Measurements from ENCODE around the gene ACTL7A.

The ACTL7A gene

GRCh38 chr9:108842610-108843295 is 19.3 kb upstream of the ACTL7A start:
- no peaks in the 10 kb centered on the region for H4K20me1 ChIP-seq (ENCODE audit: insufficient read depth, low read length, poor library complexity, severe bottlenecking)
- H3F3A ChIP-seq (ENCODE audit: low read depth) = no peaks in the 10 kb centered on the region
- H3K4me3 ChIP-seq (ENCODE audit: low read length, poor library complexity, severe bottlenecking) = no peak overlapping the region
- no peaks in the 10 kb centered on the region for H3K4me1 ChIP-seq (ENCODE audit: insufficient read depth, low read length, poor library complexity, severe bottlenecking)
- no peak overlapping the region for H2AFZ ChIP-seq (ENCODE audit: low read length)
- no peak for TF ChIP-seq EZH2phosphoT487 (IDR thresholded peaks at IDR 0.05; ENCODE audit: borderline replicate concordance)
- no peak for TF ChIP-seq CTCF (conservative IDR thresholded peaks at IDR 0.05; ENCODE audit: low read length)
- no peaks in the 10 kb centered on the region for H3K9me2 ChIP-seq (replicated peaks; ENCODE audit: low read depth, low read length)
- H3K36me3 ChIP-seq (ENCODE audit: insufficient read depth, low read length) = no peaks in the 10 kb centered on the region
- H3K79me2 ChIP-seq (ENCODE audit: insufficient read depth, low read length) = no peaks in the 10 kb centered on the region
- H3K4me2 ChIP-seq (ENCODE audit: low read depth, low read length, poor library complexity, severe bottlenecking) = no peak overlapping the region
- no peak overlapping the region for H3K9ac ChIP-seq (ENCODE audit: low read depth, low read length, poor library complexity, severe bottlenecking)
- no peaks in the 10 kb centered on the region for H3K9me3 ChIP-seq (ENCODE audit: insufficient read depth, low read depth, low read length)
- H3K27me3 ChIP-seq (ENCODE audit: insufficient read depth, low read length, poor library complexity, severe bottlenecking) = no peaks in the 10 kb centered on the region

- no peak overlapping the region for H3K4me3 ChIP-seq (ENCODE audit: low read length, poor library complexity, severe bottlenecking)
- H4K20me1 ChIP-seq (ENCODE audit: insufficient read depth, low read length, poor library complexity, severe bottlenecking) = no peaks in the 10 kb centered on the region
- no peaks in the 10 kb centered on the region for H3K79me2 ChIP-seq (ENCODE audit: insufficient read depth, low read length)
- H3K4me1 ChIP-seq (ENCODE audit: insufficient read depth, low read length, poor library complexity, severe bottlenecking) = no peaks in the 10 kb centered on the region
- H3K9me2 ChIP-seq (replicated peaks; ENCODE audit: low read depth, low read length) = no peaks in the 10 kb centered on the region
- H2AFZ ChIP-seq (ENCODE audit: low read length) = no peak overlapping the region
- no peak overlapping the region for H3K4me2 ChIP-seq (ENCODE audit: low read depth, low read length, poor library complexity, severe bottlenecking)
- TF ChIP-seq EZH2phosphoT487 (IDR thresholded peaks at IDR 0.05; ENCODE audit: borderline replicate concordance) (no peak), CTCF (conservative IDR thresholded peaks at IDR 0.05; ENCODE audit: low read length) (no peak)
- H3K9ac ChIP-seq (ENCODE audit: low read depth, low read length, poor library complexity, severe bottlenecking) = no peak overlapping the region
- H3K36me3 ChIP-seq (ENCODE audit: insufficient read depth, low read length) = no peaks in the 10 kb centered on the region
- H3K9me3 ChIP-seq (ENCODE audit: insufficient read depth, low read depth, low read length) = no peaks in the 10 kb centered on the region
- H3F3A ChIP-seq (ENCODE audit: low read depth) = no peaks in the 10 kb centered on the region
- H3K27me3 ChIP-seq (ENCODE audit: insufficient read depth, low read length, poor library complexity, severe bottlenecking) = no peaks in the 10 kb centered on the region
Measured at GRCh38 chr9:108844391-108844790, 17.7 kb upstream of the ACTL7A start.

- H4K20me1 ChIP-seq (ENCODE audit: insufficient read depth, low read length, poor library complexity, severe bottlenecking) = no peaks in the 10 kb centered on the region
- H3F3A ChIP-seq (ENCODE audit: low read depth) = no peaks in the 10 kb centered on the region
- H3K9ac ChIP-seq (ENCODE audit: low read depth, low read length, poor library complexity, severe bottlenecking) = no peak overlapping the region
- TF ChIP-seq EZH2phosphoT487 (IDR thresholded peaks at IDR 0.05; ENCODE audit: borderline replicate concordance) = no peak
- no peak for TF ChIP-seq CTCF (conservative IDR thresholded peaks at IDR 0.05; ENCODE audit: low read length)
- H3K36me3 ChIP-seq (ENCODE audit: insufficient read depth, low read length) = no peaks in the 10 kb centered on the region
- H3K79me2 ChIP-seq (ENCODE audit: insufficient read depth, low read length) = no peaks in the 10 kb centered on the region
- H3K9me2 ChIP-seq (replicated peaks; ENCODE audit: low read depth, low read length) = no peaks in the 10 kb centered on the region
- H3K27me3 ChIP-seq (ENCODE audit: insufficient read depth, low read length, poor library complexity, severe bottlenecking) = no peaks in the 10 kb centered on the region
- no peaks in the 10 kb centered on the region for H3K4me1 ChIP-seq (ENCODE audit: insufficient read depth, low read length, poor library complexity, severe bottlenecking)
- H2AFZ ChIP-seq (ENCODE audit: low read length) = no peak overlapping the region
- H3K9me3 ChIP-seq (ENCODE audit: insufficient read depth, low read depth, low read length) = no peaks in the 10 kb centered on the region
- H3K4me3 ChIP-seq (ENCODE audit: low read length, poor library complexity, severe bottlenecking) = no peak overlapping the region
- no peak overlapping the region for H3K4me2 ChIP-seq (ENCODE audit: low read depth, low read length, poor library complexity, severe bottlenecking)
Measured at GRCh38 chr9:108844856-108845255, 17.2 kb upstream of the ACTL7A start.
